ENCODE results near the gene CCSER1. TPM values are rescaled to one million over a fixed set of nuclear protein-coding genes. Genes with fewer than 3 reads are reported as not detected.
A peak's percentile ranks its signal among the peaks of the same experiment; 100 is the strongest.
"Not testable (repeated sequence)": the region's sequence is repeated elsewhere in the genome, so short reads cannot be mapped to it uniquely, and the experiment has no call there.

CCSER1 gene
- total and polyA plus RNA-seq, 2 experiments from 2014 or later: 2.9 to 3.4 TPM

DNA sequence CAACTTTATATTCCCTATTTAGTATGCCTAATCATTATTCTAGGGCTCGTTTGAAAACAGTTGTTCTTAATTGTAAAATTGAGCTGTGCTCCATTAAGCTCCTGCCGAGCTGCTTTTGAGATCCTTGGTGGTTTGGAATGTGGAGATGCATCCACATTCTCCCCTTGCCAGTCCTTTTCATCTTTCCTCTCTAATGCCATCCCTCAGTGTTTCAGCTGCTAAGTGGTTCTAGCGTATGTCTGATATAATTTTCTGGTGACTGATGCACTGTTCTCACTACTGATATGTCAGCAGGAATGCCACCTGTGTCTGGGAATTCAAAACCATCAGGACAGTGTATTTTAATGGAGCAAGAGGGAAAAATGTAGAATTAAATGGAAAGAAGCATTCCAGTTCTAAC lies 1085.0 kb downstream of the CCSER1 start:
- peak overlapping the region; percentile 33; the same call in 1 of the 2 replicates for H3K27ac Mint-ChIP-seq
- peaks cover 6% of the 10 kb centered on the region for H3K36me3 Mint-ChIP-seq (ENCODE audit: low read depth)
- no peaks in the 10 kb centered on the region for H3K36me3 ChIP-seq (ENCODE audit: insufficient read depth)

DNA sequence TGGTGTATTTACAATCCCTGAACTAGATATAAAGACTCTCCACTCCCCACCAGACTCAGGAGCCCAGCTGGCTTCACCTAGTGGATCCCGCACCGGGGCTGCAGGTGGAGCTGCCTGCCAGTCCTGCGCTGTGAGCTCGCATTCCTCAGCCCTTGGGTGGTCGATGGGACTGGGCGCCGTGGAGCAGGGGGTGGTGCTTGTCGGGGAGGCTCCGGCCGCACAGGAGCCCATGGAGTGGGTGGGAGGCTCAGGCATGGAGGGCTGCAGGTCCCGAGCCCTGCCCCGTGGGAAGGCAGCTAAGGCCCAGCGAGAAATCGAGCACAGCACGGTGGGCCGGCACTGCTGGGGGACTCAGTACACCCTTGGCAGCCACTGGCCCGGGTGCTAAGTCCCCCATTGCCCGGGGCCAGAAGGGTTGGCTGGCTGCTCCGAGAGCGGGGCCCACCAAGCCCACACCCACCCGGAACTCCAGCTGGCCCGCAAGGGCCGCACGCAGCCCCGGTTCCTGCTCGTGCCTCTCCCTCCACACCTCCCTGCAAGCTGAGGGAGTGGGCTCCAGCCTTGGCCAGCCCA lies 1090.7 kb downstream of the CCSER1 start:
- not testable (repeated sequence) for H3K27me3 Mint-ChIP-seq (ENCODE audit: insufficient read depth, low read depth, poor library complexity); H3K4me1 ChIP-seq (ENCODE audit: insufficient read depth); H2AFZ ChIP-seq; H3K9me2 ChIP-seq (ENCODE audit: insufficient read depth); H3K27ac ChIP-seq (ENCODE audit: low read depth); H3K4me3 Mint-ChIP-seq; H3K4me3 ChIP-seq; H3K4me1 Mint-ChIP-seq; H3K27me3 ChIP-seq (ENCODE audit: insufficient read depth); H3K36me3 ChIP-seq (ENCODE audit: insufficient read depth); H3K4me2 ChIP-seq; H4K20me1 ChIP-seq (replicated peaks; ENCODE audit: insufficient read depth); H3K27ac Mint-ChIP-seq; H3F3A ChIP-seq (replicated peaks; ENCODE audit: low read depth); ATAC-seq; DNase-seq (ENCODE audit: low spot score); H3K79me2 ChIP-seq (replicated peaks; ENCODE audit: insufficient read depth)
- Mint-ChIP-seq H3K36me3 (ENCODE audit: low read depth) (peaks cover 11% of the 10 kb centered on the region), H3K9me3 (peaks cover 14% of the 10 kb centered on the region; the same call in 2 of the 3 replicates)

More for the DNA sequence above, 1085.0 kb downstream of the CCSER1 start:
- Histone ChIP-seq H2AFZ (no peak overlapping the region), H3K27me3 (ENCODE audit: insufficient read depth) (no peaks in the 10 kb centered on the region), H3K79me2 (replicated peaks; ENCODE audit: insufficient read depth) (no peaks in the 10 kb centered on the region), H3K4me2 (no peak overlapping the region; the same call in 1 of the 2 replicates), H3K27ac (ENCODE audit: low read depth) (no peak overlapping the region), H3K9me2 (ENCODE audit: insufficient read depth) (no peaks in the 10 kb centered on the region), H4K20me1 (replicated peaks; ENCODE audit: insufficient read depth) (no peaks in the 10 kb centered on the region), H3F3A (replicated peaks; ENCODE audit: low read depth) (no peaks in the 10 kb centered on the region), H3K4me3 (no peak overlapping the region), H3K4me1 (ENCODE audit: insufficient read depth) (no peaks in the 10 kb centered on the region)
- H3K4me1 Mint-ChIP-seq: peaks cover 10% of the 10 kb centered on the region
- peaks cover 7% of the 10 kb centered on the region; the same call in 1 of the 3 replicates for H3K9me3 Mint-ChIP-seq
- H3K27me3 Mint-ChIP-seq (ENCODE audit: insufficient read depth, low read depth, poor library complexity): peaks cover 2% of the 10 kb centered on the region
- TF ChIP-seq NANOG (IDR thresholded peaks at IDR 0.05; ENCODE audit: borderline replicate concordance) (0 out of 2 replicates have a peak, but pooled peaks have one; percentile 16), ZNF114 (CRISPR knock-in tag; IDR thresholded peaks at IDR 0.05) (no peak)
- peak; percentile 76 for ATAC-seq
- H3K4me3 Mint-ChIP-seq: no peak overlapping the region
- peak; percentile 38 for DNase-seq (ENCODE audit: low spot score)

DNA sequence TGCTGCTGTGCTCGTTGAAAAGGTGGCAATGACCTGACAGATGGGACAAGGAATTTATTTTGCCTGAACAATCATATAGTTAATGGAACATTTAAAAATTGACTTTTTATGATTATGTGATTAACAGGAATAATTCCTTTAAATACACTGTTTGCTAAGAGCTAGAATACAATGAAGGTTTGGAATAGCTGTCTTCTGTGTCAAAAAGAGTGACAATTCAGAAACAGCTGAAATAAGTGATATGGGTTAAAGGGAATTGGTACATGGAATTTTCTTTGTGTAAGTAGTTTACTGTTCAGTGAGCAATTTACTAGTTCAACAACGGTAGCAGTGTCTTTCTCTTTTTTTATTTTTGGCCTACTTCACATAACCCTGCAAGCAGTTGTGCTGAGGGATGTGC lies 1093.1 kb downstream of the CCSER1 start:
- H3K4me1 Mint-ChIP-seq: peaks cover 2% of the 10 kb centered on the region
- H3K4me1 ChIP-seq (ENCODE audit: insufficient read depth): no peaks in the 10 kb centered on the region
- no peak overlapping the region for H3K27ac Mint-ChIP-seq
- H2AFZ ChIP-seq: no peak overlapping the region
- H3F3A ChIP-seq (replicated peaks; ENCODE audit: low read depth): no peaks in the 10 kb centered on the region
- no peaks in the 10 kb centered on the region for H4K20me1 ChIP-seq (replicated peaks; ENCODE audit: insufficient read depth)
- H3K27me3 ChIP-seq (ENCODE audit: insufficient read depth): no peaks in the 10 kb centered on the region
- H3K36me3 Mint-ChIP-seq (ENCODE audit: low read depth): peaks cover 11% of the 10 kb centered on the region
- no peaks in the 10 kb centered on the region for H3K79me2 ChIP-seq (replicated peaks; ENCODE audit: insufficient read depth)
- DNase-seq (ENCODE audit: low spot score): no peak
- H3K4me3 Mint-ChIP-seq: no peak overlapping the region
- H3K9me3 Mint-ChIP-seq: peaks cover 14% of the 10 kb centered on the region; the same call in 2 of the 3 replicates
- H3K4me3 ChIP-seq: no peak overlapping the region
- H3K4me2 ChIP-seq: no peak overlapping the region
- no peak overlapping the region for H3K27ac ChIP-seq (ENCODE audit: low read depth)
- no peaks in the 10 kb centered on the region for H3K9me2 ChIP-seq (ENCODE audit: insufficient read depth)
- H3K27me3 Mint-ChIP-seq (ENCODE audit: insufficient read depth, low read depth, poor library complexity): no peaks in the 10 kb centered on the region
- no peaks in the 10 kb centered on the region for H3K36me3 ChIP-seq (ENCODE audit: insufficient read depth)
- ATAC-seq: no peak
- no peak for TF ChIP-seq NANOG (IDR thresholded peaks at IDR 0.05; ENCODE audit: borderline replicate concordance)
- TF ChIP-seq POLR2AphosphoS5 (IDR thresholded peaks at IDR 0.05; ENCODE audit: low read depth): no peak
- no peak for TF ChIP-seq ZNF331 (CRISPR knock-in tag; IDR thresholded peaks at IDR 0.05; ENCODE audit: low read depth)
- TF ChIP-seq, protein P1, sequence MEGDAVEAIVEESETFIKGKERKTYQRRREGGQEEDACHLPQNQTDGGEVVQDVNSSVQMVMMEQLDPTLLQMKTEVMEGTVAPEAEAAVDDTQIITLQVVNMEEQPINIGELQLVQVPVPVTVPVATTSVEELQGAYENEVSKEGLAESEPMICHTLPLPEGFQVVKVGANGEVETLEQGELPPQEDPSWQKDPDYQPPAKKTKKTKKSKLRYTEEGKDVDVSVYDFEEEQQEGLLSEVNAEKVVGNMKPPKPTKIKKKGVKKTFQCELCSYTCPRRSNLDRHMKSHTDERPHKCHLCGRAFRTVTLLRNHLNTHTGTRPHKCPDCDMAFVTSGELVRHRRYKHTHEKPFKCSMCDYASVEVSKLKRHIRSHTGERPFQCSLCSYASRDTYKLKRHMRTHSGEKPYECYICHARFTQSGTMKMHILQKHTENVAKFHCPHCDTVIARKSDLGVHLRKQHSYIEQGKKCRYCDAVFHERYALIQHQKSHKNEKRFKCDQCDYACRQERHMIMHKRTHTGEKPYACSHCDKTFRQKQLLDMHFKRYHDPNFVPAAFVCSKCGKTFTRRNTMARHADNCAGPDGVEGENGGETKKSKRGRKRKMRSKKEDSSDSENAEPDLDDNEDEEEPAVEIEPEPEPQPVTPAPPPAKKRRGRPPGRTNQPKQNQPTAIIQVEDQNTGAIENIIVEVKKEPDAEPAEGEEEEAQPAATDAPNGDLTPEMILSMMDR (conservative IDR thresholded peaks at IDR 0.05; ENCODE audit: low read depth in 2 of 2): no peak
- TF ChIP-seq EZH2phosphoT487 (IDR thresholded peaks at IDR 0.05; ENCODE audit: unreplicated experiment): no peak
- TF ChIP-seq EZH2 (IDR thresholded peaks at IDR 0.05; ENCODE audit: low read depth, unreplicated experiment): no peak
- TF ChIP-seq, protein P2, sequence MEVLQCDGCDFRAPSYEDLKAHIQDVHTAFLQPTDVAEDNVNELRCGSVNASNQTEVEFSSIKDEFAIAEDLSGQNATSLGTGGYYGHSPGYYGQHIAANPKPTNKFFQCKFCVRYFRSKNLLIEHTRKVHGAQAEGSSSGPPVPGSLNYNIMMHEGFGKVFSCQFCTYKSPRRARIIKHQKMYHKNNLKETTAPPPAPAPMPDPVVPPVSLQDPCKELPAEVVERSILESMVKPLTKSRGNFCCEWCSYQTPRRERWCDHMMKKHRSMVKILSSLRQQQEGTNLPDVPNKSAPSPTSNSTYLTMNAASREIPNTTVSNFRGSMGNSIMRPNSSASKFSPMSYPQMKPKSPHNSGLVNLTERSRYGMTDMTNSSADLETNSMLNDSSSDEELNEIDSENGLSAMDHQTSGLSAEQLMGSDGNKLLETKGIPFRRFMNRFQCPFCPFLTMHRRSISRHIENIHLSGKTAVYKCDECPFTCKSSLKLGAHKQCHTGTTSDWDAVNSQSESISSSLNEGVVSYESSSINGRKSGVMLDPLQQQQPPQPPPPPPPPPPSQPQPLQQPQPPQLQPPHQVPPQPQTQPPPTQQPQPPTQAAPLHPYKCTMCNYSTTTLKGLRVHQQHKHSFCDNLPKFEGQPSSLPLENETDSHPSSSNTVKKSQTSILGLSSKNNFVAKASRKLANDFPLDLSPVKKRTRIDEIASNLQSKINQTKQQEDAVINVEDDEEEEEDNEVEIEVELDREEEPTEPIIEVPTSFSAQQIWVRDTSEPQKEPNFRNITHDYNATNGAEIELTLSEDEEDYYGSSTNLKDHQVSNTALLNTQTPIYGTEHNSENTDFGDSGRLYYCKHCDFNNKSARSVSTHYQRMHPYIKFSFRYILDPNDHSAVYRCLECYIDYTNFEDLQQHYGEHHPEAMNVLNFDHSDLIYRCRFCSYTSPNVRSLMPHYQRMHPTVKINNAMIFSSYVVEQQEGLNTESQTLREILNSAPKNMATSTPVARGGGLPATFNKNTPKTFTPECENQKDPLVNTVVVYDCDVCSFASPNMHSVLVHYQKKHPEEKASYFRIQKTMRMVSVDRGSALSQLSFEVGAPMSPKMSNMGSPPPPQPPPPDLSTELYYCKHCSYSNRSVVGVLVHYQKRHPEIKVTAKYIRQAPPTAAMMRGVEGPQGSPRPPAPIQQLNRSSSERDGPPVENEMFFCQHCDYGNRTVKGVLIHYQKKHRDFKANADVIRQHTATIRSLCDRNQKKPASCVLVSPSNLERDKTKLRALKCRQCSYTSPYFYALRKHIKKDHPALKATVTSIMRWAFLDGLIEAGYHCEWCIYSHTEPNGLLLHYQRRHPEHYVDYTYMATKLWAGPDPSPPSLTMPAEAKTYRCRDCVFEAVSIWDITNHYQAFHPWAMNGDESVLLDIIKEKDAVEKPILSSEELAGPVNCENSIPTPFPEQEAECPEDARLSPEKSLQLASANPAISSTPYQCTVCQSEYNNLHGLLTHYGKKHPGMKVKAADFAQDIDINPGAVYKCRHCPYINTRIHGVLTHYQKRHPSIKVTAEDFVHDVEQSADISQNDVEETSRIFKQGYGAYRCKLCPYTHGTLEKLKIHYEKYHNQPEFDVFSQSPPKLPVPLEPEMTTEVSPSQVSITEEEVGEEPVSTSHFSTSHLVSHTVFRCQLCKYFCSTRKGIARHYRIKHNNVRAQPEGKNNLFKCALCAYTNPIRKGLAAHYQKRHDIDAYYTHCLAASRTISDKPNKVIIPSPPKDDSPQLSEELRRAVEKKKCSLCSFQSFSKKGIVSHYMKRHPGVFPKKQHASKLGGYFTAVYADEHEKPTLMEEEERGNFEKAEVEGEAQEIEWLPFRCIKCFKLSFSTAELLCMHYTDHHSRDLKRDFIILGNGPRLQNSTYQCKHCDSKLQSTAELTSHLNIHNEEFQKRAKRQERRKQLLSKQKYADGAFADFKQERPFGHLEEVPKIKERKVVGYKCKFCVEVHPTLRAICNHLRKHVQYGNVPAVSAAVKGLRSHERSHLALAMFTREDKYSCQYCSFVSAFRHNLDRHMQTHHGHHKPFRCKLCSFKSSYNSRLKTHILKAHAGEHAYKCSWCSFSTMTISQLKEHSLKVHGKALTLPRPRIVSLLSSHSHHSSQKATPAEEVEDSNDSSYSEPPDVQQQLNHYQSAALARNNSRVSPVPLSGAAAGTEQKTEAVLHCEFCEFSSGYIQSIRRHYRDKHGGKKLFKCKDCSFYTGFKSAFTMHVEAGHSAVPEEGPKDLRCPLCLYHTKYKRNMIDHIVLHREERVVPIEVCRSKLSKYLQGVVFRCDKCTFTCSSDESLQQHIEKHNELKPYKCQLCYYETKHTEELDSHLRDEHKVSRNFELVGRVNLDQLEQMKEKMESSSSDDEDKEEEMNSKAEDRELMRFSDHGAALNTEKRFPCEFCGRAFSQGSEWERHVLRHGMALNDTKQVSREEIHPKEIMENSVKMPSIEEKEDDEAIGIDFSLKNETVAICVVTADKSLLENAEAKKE (CRISPR knock-in tag; IDR thresholded peaks at IDR 0.05): no peak
